GM21723 (cell line): ENCODE data around the gene NF1.
"Not testable (repeated sequence)": the region's sequence is repeated elsewhere in the genome, so short reads cannot be mapped to it uniquely, and the experiment has no call there.

Experiments
- ATAC-seq: cut with Tn5 transposase; IDR thresholded peaks from one replicate; pipeline ENCODE4 v1.9.1; 2021; ENCODE audit warnings: mild to moderate bottlenecking, moderate library complexity; ENCODE audit not compliant: unreplicated experiment

The NF1 gene

GRCh38 chr17:31251105-31251969 lies 156.6 kb downstream of the NF1 start:
- ATAC-seq: no peak

DNA sequence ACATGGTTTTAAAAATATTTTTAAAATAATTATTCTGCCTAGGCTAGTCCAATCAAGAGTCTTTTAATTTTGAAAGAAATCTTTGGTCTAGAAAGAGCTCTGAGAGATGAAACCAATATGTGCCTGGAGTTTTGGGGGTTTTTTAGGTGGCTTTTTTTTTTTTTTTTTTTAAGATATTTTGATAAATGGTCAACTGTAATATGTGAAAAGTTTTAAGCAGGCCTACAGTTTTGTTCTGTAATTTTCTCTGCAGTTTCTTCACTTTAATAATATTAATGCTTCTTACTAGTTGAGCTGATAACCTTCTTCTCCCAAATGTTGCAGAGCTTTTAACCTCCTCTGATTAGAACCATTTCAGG lies 157.2 kb downstream of the NF1 start:
- no peak for ATAC-seq

DNA sequence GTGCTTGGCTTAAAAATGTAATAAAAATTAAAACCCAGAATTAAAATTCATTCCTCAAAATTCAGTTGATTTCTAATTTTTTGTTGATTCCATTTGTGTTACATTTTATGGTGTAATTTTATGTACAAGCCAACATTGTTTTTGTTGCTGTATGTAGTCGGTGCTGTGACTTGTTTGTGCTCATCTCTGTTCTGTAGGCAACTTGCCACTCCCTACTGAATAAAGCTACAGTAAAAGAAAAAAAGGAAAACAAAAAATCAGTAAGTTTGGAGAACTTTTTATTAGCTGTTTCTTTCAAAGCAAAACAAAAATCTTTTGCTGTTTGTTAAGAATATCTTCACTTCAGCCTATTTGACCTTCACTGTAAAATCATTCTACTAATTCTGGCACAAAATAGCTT lies 158.0 kb downstream of the NF1 start:
- ATAC-seq: no peak

- ATAC-seq: no peak
These were observed 159.9 kb downstream of the NF1 start for GRCh38 chr17:31254654-31255053.

GRCh38 chr17:31256936-31257335 lies 162.2 kb downstream of the NF1 start:
- ATAC-seq: no peak

DNA sequence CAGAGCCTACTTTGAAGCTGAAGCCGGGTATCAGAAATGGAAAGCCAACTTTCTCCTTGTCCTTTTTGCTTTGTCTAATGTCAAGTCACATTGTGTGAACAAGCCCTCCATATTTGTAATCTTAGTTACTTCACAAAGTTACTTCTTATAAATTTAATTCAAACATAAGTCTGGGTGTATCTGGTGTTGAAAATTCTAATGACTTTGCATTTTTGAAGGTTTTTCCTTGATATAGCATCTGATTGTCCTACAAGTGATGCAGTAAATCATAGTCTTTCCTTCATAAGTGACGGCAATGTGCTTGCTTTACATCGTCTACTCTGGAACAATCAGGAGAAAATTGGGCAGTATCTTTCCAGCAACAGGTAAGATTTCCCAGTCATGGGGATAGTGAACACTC lies 165.4 kb downstream of the NF1 start:
- no peak for ATAC-seq

DNA sequence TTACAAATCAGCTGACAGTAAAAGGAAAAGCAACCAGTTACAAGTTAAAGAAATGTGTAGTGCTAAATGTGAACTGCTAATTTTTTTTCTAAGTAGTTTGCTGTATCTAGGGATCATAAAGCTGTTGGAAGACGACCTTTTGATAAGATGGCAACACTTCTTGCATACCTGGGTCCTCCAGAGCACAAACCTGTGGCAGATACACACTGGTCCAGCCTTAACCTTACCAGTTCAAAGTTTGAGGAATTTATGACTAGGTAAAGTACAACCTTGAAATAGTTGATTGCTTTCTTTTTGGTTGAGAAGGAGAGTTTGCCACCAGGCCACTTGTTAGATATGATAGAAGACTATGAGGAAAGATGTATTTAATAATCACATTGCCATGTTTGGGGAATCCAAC lies 166.8 kb downstream of the NF1 start:
- no peak for ATAC-seq

GRCh38 chr17:31262923-31263322 lies 168.1 kb downstream of the NF1 start:
- not testable (repeated sequence) for ATAC-seq

- ATAC-seq: no peak
These were observed 171.3 kb downstream of the NF1 start for GRCh38 chr17:31266042-31266441.

- ATAC-seq: no peak
These were observed 174.3 kb downstream of the NF1 start for GRCh38 chr17:31269036-31269577.

GRCh38 chr17:31269578-31269983 lies 174.8 kb downstream of the NF1 start:
- ATAC-seq: no peak

GRCh38 chr17:31272236-31272635 lies 177.5 kb downstream of the NF1 start:
- ATAC-seq: no peak

DNA sequence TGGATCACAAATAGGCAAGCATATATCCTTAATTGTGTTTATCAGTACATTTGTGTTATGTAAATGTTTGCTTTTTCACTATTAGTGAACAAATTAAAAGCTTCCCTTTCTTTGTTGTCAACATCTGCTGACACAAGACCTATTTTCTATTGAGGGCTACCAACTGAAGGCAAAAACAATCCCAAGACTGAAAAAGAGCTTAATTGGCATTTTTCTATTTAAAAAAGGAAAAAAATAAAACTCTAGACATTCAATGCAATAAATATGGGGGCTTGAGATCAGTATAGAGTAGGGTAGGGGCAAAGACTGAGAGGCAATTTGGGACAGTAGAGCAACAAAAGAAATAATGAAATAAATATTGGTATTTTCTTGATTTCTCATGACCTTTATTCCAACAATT lies 178.0 kb downstream of the NF1 start:
- no peak for ATAC-seq

- no peak for ATAC-seq
These were observed 178.7 kb downstream of the NF1 start for GRCh38 chr17:31273516-31273915.

- no peak for ATAC-seq
These were observed 179.5 kb downstream of the NF1 start for GRCh38 chr17:31274252-31274651.

DNA sequence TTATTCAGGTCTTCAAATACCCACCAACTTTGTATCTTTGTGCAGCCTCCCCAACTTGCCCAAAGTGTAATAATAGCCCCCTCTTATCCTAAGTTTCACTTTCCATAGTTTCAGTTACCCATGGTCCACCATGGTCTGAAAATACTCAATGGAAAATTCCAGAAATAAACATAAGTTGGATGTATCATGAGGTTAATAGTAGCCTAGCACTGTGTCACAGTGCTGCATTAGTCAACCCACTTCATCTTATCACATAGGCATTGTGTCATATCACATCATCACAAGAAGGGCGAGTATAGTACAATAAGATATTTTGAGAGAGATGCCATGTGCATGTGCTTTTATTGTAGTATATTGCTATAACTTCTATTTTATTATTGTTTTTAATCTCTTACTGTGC lies 180.3 kb downstream of the NF1 start:
- ATAC-seq: no peak

GRCh38 chr17:31279401-31279800 lies 184.6 kb downstream of the NF1 start:
- ATAC-seq: no peak

DNA sequence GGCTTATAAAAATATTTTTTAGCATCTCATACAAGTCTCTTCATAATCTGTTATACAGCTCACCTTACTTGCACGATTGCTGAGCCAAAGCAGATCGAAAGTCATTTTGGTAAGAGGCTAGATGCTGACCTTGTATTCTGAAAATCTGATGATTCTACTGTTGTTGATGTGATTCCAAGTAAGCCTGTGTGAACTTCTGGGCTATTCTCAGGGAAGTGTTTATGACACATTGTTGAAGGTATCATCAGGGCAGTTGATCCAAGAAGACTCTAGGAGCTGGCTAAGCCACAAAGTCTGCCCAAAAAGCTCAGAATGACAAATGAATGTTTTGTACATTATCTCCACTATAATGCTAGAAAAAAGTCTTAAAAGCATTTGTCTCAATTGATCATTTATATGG lies 186.3 kb downstream of the NF1 start:
- no peak for ATAC-seq

- ATAC-seq: no peak
These were observed 189.1 kb downstream of the NF1 start for GRCh38 chr17:31283841-31284240.

GRCh38 chr17:31286587-31286986 lies 191.8 kb downstream of the NF1 start:
- no peak for ATAC-seq

- not testable (repeated sequence) for ATAC-seq
These were observed 193.2 kb downstream of the NF1 start for GRCh38 chr17:31287932-31288331.

- no peak for ATAC-seq
These were observed 195.0 kb downstream of the NF1 start for GRCh38 chr17:31289790-31290189.

GRCh38 chr17:31291820-31292219 lies 197.0 kb downstream of the NF1 start:
- no peak for ATAC-seq
